GM18907 (cell line): ENCODE data around the gene CDK2.
A peak's percentile ranks its signal among the peaks of the same experiment; 100 is the strongest.

Source experiments
- ATAC-seq: cut with Tn5 transposase; IDR thresholded peaks from one replicate; pipeline ENCODE4 v1.9.1; 2021; ENCODE audit warnings: mild to moderate bottlenecking, moderate library complexity; ENCODE audit not compliant: unreplicated experiment

The CDK2 gene

GRCh38 chr12:55937981-55938380 lies 28.6 kb upstream of the CDK2 start:
- ATAC-seq: no peak

DNA sequence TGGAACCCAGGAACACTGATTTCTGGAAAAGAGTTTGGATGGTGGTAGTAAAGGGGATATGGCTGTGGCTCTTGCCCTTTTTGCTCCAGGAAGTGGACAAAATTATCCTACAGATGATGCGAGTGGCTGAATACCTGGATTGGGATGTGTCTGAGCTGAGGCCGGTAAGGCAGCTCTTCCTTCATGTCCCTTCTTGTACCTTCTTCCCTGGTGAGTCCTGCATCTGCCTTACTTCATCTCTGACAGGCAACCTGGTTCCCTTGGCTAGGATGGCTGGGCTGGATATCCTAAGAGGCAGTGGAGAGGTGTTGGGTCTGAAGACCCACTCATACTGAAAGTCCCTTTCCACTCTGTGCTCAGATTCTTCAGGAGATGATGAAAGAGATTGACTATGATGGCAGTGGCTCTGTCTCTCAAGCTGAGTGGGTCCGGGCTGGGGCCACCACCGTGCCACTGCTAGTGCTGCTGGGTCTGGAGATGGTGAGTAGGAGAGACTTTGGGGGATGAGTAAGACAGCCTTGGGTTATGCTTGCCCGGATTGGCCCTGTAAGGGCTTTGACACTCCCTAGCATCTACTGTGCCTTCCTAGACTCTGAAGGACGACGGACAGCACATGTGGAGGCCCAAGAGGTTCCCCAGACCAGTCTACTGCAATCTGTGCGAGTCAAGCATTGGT lies 27.7 kb upstream of the CDK2 start:
- ATAC-seq: no peak

- ATAC-seq: peak; percentile 93
Measured at GRCh38 chr12:55940065-55940732, 26.4 kb upstream of the CDK2 start.

GRCh38 chr12:55942055-55942454 lies 24.6 kb upstream of the CDK2 start:
- no peak for ATAC-seq

DNA sequence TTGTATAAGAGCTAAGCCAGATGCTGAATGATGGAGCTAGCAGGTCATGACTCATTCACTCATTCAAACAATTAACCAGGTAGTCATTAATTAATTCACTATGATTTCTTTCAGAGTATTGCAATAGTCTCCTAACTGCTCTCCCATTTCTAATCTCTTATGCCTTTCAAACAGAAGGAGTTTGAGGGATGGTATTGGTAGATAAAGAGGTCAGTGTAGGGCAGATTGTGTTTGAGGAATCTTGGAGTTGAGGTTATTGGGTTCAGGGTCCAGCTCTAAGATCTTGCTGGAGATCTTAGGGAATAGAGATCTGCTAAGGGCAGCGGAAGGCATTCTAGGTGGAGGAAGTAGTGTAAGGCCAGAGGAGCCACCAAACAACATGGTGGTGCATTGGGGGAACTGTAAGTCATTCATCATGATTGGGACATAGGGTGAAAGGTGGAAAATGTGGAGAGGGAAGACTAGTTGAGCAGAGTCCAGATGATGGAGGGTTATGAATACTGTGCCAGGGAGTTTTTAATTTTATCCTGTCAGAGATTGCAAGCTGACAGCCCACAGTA lies 24.0 kb upstream of the CDK2 start:
- no peak for ATAC-seq

DNA sequence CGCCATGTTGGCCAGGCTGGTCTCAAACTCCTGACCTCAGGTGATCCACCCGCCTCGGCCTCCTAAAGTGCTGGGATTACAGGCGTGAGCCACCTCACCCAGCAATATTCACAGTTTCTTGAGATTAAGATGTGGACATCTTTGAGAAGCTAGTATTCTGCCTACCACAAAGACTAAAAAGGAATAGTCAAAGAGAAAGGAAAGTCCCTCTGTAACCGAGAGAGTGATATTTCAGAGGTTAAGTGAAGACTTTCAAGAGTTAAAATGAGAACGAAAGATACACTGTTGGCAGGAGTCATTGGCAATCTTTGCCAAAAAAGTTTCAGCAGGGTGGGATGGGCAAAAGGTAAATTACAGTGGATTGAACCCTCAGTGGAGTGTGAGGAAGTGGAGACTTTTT lies 20.1 kb upstream of the CDK2 start:
- ATAC-seq: no peak

DNA sequence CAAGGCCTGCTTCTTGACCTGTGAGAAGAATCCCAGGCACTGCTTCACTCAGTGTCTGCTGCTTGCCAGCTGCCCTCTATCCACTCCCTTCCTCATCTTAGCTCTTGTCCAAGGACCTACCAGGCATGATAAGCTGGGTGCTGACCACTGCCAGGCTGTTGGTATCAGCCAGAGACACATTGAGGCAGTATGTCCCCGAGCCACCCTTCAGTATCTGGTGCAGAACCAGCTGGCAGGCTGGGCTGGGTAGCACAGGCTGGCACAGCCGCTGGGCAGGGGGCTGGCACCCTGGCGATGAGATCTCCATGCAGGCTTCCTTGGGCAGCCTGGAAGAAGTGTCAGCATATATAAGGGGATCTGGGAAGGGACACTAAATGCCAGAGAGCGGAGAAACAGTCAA lies 11.3 kb upstream of the CDK2 start:
- no peak for ATAC-seq

- no peak for ATAC-seq
Measured at GRCh38 chr12:55955800-55956508, 10.7 kb upstream of the CDK2 start.

DNA sequence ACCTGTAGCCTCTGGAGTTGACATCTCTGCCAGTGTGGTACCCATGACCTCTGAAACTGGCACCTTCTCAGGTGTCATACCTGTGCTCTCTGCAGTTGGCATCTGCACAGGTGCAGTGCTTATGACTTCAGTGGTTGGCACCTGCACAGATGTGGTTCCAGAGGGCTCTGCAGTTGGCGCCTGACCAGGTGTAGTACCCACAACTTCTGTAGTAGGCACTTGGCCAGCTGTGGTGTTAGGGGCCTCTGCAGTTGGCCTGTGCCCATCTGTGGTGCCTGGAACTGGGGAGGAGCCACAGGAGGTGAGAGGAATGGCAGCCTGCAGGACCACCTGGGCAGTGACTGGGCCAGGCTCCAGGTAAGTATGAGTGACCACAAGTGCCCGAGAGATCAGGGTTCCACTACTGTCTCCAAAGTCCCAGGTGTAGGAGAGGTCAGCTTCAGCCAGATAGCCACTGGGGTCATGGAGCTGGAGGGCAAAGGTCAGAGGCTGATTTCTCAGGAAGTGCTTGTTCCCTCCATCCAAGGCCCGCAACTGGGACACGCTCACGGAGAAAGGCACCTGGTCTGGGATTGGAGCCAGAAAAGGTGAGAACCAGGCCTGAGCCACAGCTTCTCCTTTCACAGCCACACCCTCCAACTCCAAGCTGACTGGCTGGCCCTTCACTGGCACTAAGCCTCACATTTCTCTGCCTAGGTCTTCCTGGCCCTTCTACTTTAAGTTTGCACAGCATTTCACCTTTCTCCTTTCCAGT lies 9.3 kb upstream of the CDK2 start:
- no peak for ATAC-seq

GRCh38 chr12:55963760-55964159 lies 2.9 kb upstream of the CDK2 start:
- no peak for ATAC-seq

- no peak for ATAC-seq
Measured at GRCh38 chr12:55965240-55965639, 1.4 kb upstream of the CDK2 start.

GRCh38 chr12:55965941-55966407 lies 656 bp upstream of the CDK2 start, which contains the start of gene PMEL:
Gene PMEL, minus strand, starts transcription at chr12:55966042. Its CDS starts 31 bp downstream, at chr12:55966011.
- no peak for ATAC-seq

- ATAC-seq: no peak
Measured at GRCh38 chr12:55969356-55969755, 2.7 kb downstream of the CDK2 start.

DNA sequence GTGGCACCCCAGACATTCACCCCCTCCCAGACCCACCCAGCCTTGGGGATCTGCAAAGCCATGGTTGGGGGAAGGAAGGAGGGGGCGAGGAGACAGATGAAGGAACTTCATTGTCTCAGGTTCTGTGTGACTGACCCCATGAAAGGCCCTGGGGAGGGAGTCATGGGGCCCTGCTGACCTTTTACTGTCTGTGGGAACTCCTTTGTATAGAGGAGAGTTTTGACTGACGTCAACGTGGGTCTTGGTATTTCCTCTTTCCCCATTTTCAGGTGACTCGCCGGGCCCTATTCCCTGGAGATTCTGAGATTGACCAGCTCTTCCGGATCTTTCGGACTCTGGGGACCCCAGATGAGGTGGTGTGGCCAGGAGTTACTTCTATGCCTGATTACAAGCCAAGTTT lies 4.1 kb downstream of the CDK2 start:
- ATAC-seq: no peak

- no peak for ATAC-seq
Measured at GRCh38 chr12:55972042-55972441, 5.4 kb downstream of the CDK2 start.

GRCh38 chr12:55972456-55972855 lies 5.8 kb downstream of the CDK2 start:
- ATAC-seq: no peak

DNA sequence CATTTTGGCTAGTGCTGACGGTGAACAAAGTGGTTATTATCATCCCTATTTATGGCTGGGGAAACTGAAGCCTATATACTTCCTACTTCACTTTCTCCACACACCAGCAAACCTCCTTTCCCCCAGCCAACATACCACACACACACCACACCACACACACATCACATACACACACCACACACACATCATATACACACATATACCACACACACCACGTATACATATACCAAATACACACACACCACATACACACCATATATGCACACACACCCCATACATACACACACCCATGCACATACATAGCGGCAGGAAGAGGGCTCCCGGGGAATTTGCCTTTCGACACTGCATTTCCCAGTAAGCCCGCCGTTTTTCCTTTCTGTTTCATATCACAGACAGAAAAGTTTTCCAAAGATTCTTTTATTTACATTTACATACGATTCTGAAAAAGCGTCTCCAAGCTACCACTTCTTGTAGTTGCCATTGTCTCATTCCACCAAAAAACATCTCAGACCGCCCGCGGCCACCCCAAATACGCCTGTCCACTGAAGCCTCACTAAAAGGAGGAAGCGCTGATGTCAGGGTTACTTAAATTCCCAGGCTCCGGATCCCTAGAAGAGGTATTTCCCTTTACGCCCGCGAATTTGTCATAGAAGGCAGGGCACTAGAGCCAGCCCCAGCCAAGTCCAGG lies 6.4 kb downstream of the CDK2 start:
- ATAC-seq: no peak

DNA sequence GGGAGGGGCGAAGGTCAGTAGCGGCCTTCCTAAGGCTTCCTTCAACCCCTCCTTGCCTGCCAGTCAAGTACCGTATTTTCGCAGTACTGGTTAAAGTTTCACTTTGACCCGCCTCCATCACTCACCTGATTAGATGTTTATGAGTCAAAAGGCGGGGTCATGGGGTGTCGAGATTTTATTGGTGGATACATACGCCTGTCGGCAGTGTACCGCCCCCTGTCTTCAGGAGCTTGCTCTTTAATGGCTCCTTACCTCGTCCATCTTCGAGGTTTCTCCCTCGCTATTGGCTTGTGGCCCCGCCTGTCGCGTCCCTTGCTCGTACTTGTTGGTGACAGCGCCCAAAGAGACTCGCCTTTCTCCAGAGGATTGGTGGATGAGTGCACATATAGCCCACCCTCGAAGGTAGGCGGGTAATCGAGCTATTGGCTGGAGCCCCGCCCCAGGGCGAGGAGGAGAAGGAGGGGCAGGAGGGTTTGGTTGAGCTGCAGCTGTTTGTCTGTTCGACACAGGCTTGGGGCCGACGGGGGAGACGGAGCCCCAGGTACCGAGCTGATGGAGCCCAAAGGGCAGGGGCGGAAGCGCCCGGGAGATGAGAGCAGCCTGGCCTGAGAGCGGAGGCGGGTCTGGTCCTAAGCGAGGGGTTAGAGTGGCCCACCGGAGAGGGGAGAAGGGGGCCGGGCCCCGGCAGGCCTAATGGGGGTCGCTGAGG lies 7.1 kb downstream of the CDK2 start, which contains the start of gene RAB5B:
RAB5B (plus strand) TSS at position 480 of the 709 bp plus-strand sequence. CDS start 12,883 bp downstream, outside the sequence.
- ATAC-seq: peak; percentile 95

- peak; percentile 16 for ATAC-seq
Measured at GRCh38 chr12:55974308-55974730, 7.7 kb downstream of the CDK2 start.
